GM13977 (cell line): ENCODE data around the gene TMEM267.

ENCODE experiments used
- DNase-seq: peaks from one replicate; pipeline ENCODE4 v3.0.0; 2012; ENCODE audit warnings: low spot score
- in situ Hi-C: fragments of 300-500 bp; cut with MboI; formaldehyde crosslinking; loops from one replicate; pipeline ENCODE4 v1.12.0; 2022; ENCODE audit warnings: low sequenced_read_pairs, low pct_unique_long_range_greater_than_20kb, mixed read lengths, inconsistent platforms; ENCODE audit not compliant: unreplicated experiment
- TF ChIP-seq, protein P1 (sequence below): IDR thresholded peaks from 2 replicates; pipeline ENCODE4 v1.5.1; 2012; ENCODE audit warnings: mild to moderate bottlenecking, control low read depth; ENCODE audit not compliant: insufficient read depth; ENCODE audit errors: extremely low read depth, missing control alignments

The TMEM267 gene

GRCh38 chr5:43418561-43418960, 65.1 kb downstream of the TMEM267 start:
- TF ChIP-seq, protein P1, sequence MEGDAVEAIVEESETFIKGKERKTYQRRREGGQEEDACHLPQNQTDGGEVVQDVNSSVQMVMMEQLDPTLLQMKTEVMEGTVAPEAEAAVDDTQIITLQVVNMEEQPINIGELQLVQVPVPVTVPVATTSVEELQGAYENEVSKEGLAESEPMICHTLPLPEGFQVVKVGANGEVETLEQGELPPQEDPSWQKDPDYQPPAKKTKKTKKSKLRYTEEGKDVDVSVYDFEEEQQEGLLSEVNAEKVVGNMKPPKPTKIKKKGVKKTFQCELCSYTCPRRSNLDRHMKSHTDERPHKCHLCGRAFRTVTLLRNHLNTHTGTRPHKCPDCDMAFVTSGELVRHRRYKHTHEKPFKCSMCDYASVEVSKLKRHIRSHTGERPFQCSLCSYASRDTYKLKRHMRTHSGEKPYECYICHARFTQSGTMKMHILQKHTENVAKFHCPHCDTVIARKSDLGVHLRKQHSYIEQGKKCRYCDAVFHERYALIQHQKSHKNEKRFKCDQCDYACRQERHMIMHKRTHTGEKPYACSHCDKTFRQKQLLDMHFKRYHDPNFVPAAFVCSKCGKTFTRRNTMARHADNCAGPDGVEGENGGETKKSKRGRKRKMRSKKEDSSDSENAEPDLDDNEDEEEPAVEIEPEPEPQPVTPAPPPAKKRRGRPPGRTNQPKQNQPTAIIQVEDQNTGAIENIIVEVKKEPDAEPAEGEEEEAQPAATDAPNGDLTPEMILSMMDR: no peak
- in situ Hi-C loops: no loop called here
- DNase-seq: no peak

GRCh38 chr5:43416803-43417394, 66.8 kb downstream of the TMEM267 start:
- in situ Hi-C loops: no loop called here
- DNase-seq: no peak
- TF ChIP-seq, protein P1: no peak

DNA sequence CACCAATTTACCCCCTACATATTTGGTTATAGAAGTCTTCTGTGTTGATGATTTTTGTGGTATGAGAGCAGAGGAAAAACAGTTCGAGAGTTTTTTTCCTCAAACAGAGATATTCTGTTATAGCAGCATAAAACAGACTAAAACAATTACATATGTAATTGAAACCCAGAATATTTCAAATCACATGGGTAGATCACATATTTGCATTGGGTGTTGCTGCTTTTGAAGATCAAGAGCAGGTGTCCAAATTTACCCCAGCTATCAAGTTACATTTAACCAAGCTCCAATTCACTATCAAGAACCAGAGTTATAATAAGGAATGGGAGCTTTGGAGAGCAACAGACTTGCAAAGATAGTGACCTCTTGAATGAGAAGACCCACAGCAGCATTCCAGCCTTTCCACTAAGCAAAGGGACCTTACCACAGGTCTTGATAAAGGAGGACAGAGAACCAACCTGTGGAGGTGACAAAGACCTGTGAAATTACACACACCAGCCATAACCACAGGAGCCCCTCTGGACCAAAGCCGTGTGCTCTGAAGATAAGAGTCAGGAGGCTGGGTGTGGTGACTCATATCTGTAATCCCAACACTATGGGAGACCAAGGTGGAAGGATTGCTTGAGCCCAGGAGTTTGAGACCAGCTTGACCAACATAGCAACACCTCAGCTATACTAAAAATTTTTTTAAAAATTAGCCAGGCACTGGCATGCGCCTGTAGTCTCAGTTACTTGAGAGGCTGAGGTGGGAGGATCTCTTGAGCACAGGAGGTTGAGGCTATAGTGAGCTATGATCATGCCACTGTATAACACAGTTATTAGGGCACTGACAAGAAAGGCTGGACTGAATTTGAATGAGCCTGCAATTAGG, 67.5 kb downstream of the TMEM267 start:
- TF ChIP-seq, protein P1: no peak
- DNase-seq: no peak
- in situ Hi-C loops: no loop called here

DNA sequence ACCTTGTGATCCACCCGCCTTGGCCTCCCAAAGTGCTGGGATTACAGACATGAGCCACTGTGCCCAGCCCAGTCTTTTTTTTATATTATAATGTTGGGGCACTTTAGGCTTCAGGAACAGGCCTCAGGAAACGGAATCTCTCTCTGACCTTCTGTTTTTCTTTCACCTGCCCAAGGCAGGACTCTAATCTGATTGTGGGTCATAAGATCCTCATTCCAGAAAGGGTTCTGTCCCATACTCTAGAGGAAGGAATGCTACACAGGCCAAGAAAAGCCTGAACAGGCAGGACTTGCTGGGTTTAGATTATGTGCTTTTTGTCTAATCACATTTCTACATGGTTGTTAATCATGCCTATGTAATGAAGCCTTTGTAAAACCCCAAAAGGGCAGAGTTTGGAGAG, 69.7 kb downstream of the TMEM267 start:
- DNase-seq: no peak
- TF ChIP-seq, protein P1: no peak
- in situ Hi-C loops: no loop called here

DNA sequence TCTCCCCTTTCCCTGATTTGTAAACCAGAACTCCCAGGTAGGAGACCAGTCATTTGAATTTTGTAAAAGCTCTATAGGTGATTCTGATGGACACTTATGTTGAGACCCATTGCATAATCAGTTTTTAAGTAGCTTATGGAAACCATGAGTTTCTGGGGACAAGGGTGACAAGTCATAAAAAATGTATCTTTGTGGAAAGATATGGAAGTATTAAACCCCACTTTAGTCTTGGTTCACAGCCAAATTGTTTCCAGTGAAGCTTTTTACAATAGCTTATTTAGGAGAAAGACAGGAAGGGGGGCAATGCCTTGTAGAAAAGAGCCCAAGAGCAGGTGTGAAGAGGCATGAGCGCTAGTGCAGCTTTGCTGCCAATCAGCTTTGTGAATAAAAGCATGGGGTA, 71.0 kb downstream of the TMEM267 start:
- no peak for DNase-seq
- TF ChIP-seq, protein P1: no peak
- in situ Hi-C loops: no loop called here

DNA sequence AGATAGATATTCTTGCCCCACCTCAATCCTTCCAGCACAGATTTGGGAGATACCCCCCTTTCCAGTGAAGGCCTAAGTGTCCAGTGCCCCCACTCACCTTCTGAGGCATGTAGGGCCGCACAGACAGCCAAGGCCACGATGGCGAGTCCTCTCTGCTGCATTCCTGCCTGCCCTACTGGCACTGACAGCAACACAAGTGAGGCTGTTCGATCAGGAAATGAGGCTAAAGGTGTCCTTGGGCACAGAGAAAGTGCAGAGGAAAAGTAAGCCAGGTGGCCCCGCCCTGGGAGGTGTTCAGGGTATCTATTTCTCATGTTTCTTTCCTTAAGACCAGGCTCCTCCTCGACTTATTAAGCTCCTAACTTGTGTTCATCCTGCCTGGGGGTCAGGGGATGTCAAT, 71.5 kb downstream of the TMEM267 start, which contains the start of gene CCL28:
Gene CCL28 (minus strand): TSS at position 236 of the 400 bp plus-strand sequence. CDS start 75 bp downstream, at position 161.
- TF ChIP-seq, protein P1: no peak
- DNase-seq: no peak
- in situ Hi-C loops: no loop called here
